Natural killer cell (primary cell): Measurements from ENCODE around the gene KCNH4. TPM values are rescaled to one million over a fixed set of nuclear protein-coding genes. Genes with fewer than 3 reads are reported as not detected.

Source experiments
- ATAC-seq, 3 donors: fragments of 150-1000 bp in 2 of 3; fragments of 200-7000 bp in 1 of 3; cut with Tn5 transposase; 1 replicate in 1 of 3; 2 replicates in 2 of 3; pipeline ENCODE4 v1.10.0; 2021; ENCODE audit warnings: mild to moderate bottlenecking in 2 of 3, moderate library complexity in 2 of 3
- DNase-seq, 2 donors: peaks; one replicate each; pipeline versions ENCODE4 v3.0.0 to v3.0.0-alpha.2; 2013 to 2021; ENCODE audit warnings: mixed read lengths in 1 of 2
- H3K27ac ChIP-seq: one replicate; pipeline ENCODE4 v1.5.1; 2013; ENCODE audit warnings: mild to moderate bottlenecking, low read length
- H3K27me3 ChIP-seq: one replicate; pipeline ENCODE4 v1.6.1; 2013; ENCODE audit warnings: low read length; ENCODE audit not compliant: control insufficient read depth, insufficient read depth
- H3K36me3 ChIP-seq: one replicate; pipeline ENCODE4 v1.6.1; 2013; ENCODE audit warnings: low read length; ENCODE audit not compliant: control insufficient read depth, insufficient read depth
- H3K4me1 ChIP-seq: one replicate; pipeline ENCODE4 v1.6.1; 2013; ENCODE audit warnings: low read length; ENCODE audit not compliant: control insufficient read depth, insufficient read depth
- H3K4me3 ChIP-seq: one replicate; pipeline ENCODE4 v1.5.1; 2013; ENCODE audit warnings: low read length
- H3K9me3 ChIP-seq: one replicate; pipeline ENCODE4 v1.6.1; 2013; ENCODE audit warnings: low read length; ENCODE audit not compliant: control insufficient read depth, insufficient read depth
- H3K27ac Mint-ChIP-seq, 2 donors: one replicate each; pipeline ENCODE4 v1.8.0; 2022; ENCODE audit warnings: mild to moderate bottlenecking in 2 of 2, mixed read lengths in 2 of 2, moderate library complexity in 1 of 2
- H3K27me3 Mint-ChIP-seq, 2 donors: one replicate each; pipeline ENCODE4 v1.8.0; 2022; ENCODE audit warnings: low read depth in 2 of 2, mixed read lengths in 2 of 2
- H3K36me3 Mint-ChIP-seq: one replicate; pipeline ENCODE4 v1.8.0; 2022; ENCODE audit warnings: mixed read lengths
- H3K4me1 Mint-ChIP-seq, 2 donors: one replicate each; pipeline ENCODE4 v1.8.0; 2022; ENCODE audit warnings: mixed read lengths in 2 of 2
- H3K4me3 Mint-ChIP-seq: one replicate; pipeline ENCODE4 v1.8.0; 2022; ENCODE audit warnings: mild to moderate bottlenecking, moderate library complexity, mixed read lengths
- H3K9me3 Mint-ChIP-seq, 2 donors: one replicate each; pipeline ENCODE4 v1.8.0; 2022; ENCODE audit warnings: mixed read lengths in 2 of 2
- WGBS: methylation state at CpG from one replicate; pipeline ENCODE4 v1.1.7; 2013; ENCODE audit warnings: missing lambda C conversion rate; ENCODE audit not compliant: insufficient coverage; 5-methylcytosine and 5-hydroxymethylcytosine counted together
- intact Hi-C: fragments of 100-400 bp; cut with micrococcal nuclease; formaldehyde crosslinking; loops from one replicate; pipeline ENCODE4 v1.14.2; 2022
- total RNA-seq, 4 donors: library from RNA; stranded (reverse); fragments of 120-200 nt in 1 of 4; gene quantifications; one replicate each; pipeline versions ENCODE4 v1.2.3 to v1.2.4, GENCODE V29; 2013 to 2022
- TF ChIP-seq, protein P1 (sequence below): fragments of 200-600 bp; IDR thresholded peaks from one replicate; pipeline ENCODE4 v1.8.0; 2022; ENCODE audit warnings: antibody characterized with exemption

KCNH4 gene
- total RNA-seq, 3 donors from 2014 or later (not counting 1 experiment from before 2014, with no cell fraction given), result 0.12 to 0.27 (median 0.20) TPM

DNA sequence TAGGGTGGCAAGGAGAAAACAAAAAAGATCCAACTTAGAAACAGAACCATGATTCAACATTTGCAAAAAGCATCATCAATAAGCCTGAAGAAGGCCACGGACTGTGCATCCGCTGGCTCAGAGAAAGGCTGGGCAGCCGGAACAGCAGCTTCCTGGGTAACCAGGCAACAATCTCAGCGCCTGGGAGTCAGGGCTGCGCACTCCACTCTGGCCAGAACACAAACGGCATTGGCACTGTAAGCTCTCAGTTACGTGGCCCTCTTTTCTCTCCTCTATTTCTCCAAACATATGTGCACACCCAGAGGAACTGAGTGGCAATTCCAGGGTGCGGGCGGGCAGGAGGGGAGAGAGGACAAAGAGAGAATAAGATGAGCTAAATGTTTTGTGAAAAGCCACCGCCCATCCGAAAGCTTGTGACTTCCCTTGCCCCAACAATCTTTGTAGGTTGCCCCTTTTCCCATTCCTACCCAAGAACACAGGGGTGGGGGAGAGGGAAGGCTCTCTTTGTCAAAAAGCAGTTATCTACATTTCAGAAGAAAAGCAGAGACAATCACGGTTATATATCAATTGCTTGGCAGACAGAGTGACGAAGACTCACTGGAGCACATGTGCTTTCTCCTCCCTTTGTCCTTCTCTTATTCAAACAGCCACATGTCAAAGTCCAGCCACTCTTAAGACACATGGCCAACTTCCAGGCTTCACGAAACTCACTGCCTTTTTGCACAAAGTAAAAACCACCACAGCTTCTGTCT lies 19.9 kb upstream of the KCNH4 start:
- ATAC-seq (no peak), DNase-seq (no peak)
- Histone ChIP-seq H3K27me3 (no peaks in the 10 kb centered on the region), H3K4me3 (no peak overlapping the region), H3K36me3 (peaks cover 37% of the 10 kb centered on the region), H3K9me3 (no peaks in the 10 kb centered on the region), H3K4me1 (peaks cover 4% of the 10 kb centered on the region), H3K27ac (no peak overlapping the region)
- H3K4me1 Mint-ChIP-seq, result no peaks in the 10 kb centered on the region
- intact Hi-C loops, result no loop called here
- H3K4me3 Mint-ChIP-seq, result no peak overlapping the region
- H3K9me3 Mint-ChIP-seq, result no peaks in the 10 kb centered on the region
- 93% methylated on average over 11 of the region's 14 CpGs for WGBS
- TF ChIP-seq, protein P1, sequence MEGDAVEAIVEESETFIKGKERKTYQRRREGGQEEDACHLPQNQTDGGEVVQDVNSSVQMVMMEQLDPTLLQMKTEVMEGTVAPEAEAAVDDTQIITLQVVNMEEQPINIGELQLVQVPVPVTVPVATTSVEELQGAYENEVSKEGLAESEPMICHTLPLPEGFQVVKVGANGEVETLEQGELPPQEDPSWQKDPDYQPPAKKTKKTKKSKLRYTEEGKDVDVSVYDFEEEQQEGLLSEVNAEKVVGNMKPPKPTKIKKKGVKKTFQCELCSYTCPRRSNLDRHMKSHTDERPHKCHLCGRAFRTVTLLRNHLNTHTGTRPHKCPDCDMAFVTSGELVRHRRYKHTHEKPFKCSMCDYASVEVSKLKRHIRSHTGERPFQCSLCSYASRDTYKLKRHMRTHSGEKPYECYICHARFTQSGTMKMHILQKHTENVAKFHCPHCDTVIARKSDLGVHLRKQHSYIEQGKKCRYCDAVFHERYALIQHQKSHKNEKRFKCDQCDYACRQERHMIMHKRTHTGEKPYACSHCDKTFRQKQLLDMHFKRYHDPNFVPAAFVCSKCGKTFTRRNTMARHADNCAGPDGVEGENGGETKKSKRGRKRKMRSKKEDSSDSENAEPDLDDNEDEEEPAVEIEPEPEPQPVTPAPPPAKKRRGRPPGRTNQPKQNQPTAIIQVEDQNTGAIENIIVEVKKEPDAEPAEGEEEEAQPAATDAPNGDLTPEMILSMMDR, result no peak
- no peaks in the 10 kb centered on the region for H3K36me3 Mint-ChIP-seq
- no peaks in the 10 kb centered on the region for H3K27me3 Mint-ChIP-seq
- peak overlapping the region in 1 of 2 donors; percentile 20 for H3K27ac Mint-ChIP-seq

DNA sequence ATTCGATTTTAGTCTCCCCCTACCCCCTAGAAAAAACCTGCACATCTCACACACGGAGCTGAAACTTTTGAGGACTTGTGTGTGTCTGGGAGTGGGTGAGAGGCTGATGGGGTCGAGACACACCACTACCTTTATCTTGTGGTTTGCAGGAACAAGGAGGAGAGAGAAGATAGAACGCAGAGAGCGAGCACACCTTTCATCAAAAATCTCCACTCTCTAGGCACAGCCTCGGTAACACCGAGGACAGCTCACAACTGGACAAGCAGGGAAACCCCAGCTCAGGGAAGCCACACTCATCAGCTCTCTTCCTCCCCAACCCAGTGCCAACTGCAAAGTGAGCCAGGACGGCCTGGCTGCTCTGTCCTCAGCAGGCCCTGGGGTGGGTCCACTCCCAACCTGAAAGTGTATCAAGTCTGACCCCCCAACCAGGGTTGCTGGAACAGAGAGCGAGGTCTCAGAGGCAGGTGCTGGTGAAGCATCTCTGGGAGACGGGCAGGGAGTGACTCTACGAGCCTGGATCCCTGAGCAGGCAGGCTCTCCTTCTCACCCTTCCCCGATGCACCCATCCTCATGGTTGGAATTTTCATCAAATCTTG lies 18.6 kb upstream of the KCNH4 start:
- ATAC-seq (no peak), DNase-seq (no peak)
- intact Hi-C loops, result no loop called here
- Histone ChIP-seq H3K27me3 (no peaks in the 10 kb centered on the region), H3K4me1 (peaks cover 8% of the 10 kb centered on the region), H3K4me3 (no peak overlapping the region), H3K36me3 (peaks cover 33% of the 10 kb centered on the region), H3K27ac (peak overlapping the region; percentile 50), H3K9me3 (no peaks in the 10 kb centered on the region)
- TF ChIP-seq, protein P1, result no peak
- H3K9me3 Mint-ChIP-seq, result no peaks in the 10 kb centered on the region
- peaks cover 2% of the 10 kb centered on the region in 2 donors for H3K4me1 Mint-ChIP-seq
- WGBS, result 87% methylated on average over 8 of the region's 12 CpGs
- no peak overlapping the region for H3K4me3 Mint-ChIP-seq
- peak overlapping the region in 1 of 2 donors; percentile 29 for H3K27ac Mint-ChIP-seq
- no peaks in the 10 kb centered on the region for H3K36me3 Mint-ChIP-seq
- no peaks in the 10 kb centered on the region for H3K27me3 Mint-ChIP-seq

DNA sequence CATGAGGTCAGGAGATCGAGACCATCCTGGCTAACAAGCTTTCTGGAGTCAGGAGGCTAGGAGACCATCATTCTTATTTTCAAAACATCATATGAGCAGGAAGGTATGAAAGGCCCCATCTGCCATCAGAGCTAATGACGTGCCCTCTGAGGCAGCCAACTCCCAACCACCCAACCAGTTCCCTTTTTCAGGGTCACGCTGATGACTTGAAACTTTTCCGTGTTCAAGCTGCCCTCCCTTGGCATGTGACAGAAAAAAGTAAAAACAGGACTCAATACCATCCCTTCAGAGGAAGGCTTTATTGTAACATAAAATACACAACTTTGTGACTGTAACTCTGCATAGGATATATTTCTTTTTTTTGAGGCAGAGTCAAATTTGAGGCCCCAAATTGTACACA lies 18.0 kb upstream of the KCNH4 start:
- DNase-seq (no peak), ATAC-seq (peak in 1 of 3 donors; percentile 38)
- intact Hi-C loops, result no loop called here
- Histone ChIP-seq H3K36me3 (peaks cover 27% of the 10 kb centered on the region), H3K4me1 (peaks cover 15% of the 10 kb centered on the region), H3K27ac (peak overlapping the region; percentile 84), H3K27me3 (no peaks in the 10 kb centered on the region), H3K9me3 (no peaks in the 10 kb centered on the region), H3K4me3 (no peak overlapping the region)
- WGBS, result 56% methylated on average over 4 of the region's 4 CpGs
- Mint-ChIP-seq H3K36me3 (no peaks in the 10 kb centered on the region), H3K4me3 (no peak overlapping the region), H3K27me3 (no peaks in the 10 kb centered on the region), H3K4me1 (peaks cover 8% of the 10 kb centered on the region in 2 donors), H3K27ac (peak overlapping the region in 1 of 2 donors; percentile 29), H3K9me3 (no peaks in the 10 kb centered on the region)
- TF ChIP-seq, protein P1, result no peak
